HCT116 (cell line): ENCODE results near the gene CTCFL. TPM values are rescaled to one million over a fixed set of nuclear protein-coding genes. Genes with fewer than 3 reads are reported as not detected.

Source experiments
- ATAC-seq: fragments of 200-7000 bp; cut with Tn5 transposase; 2 replicates; pipeline ENCODE4 v1.9.1; 2020; ENCODE audit warnings: mild to moderate bottlenecking, moderate library complexity
- BruUV-seq: library from RNA; stranded (reverse); fragments of 400-500 nt; replicated peaks from 2 replicates; lab custom pipeline; 2021; lab: Mats Ljungman, UMichigan
- CTCF ChIA-PET: fragments of 300-600 bp; sonication (Branson Sonifier 250); formaldehyde crosslinking; loops from one replicate; lab custom pipeline; 2021; ENCODE audit warnings: antibody characterized with exemption; lab: Charles Lee
- POLR2A ChIA-PET: fragments of 300-600, 350-600 bp; sonication (Branson Sonifier 250); formaldehyde crosslinking; loops from one replicate; lab custom pipeline; 2021; ENCODE audit warnings: antibody characterized with exemption; lab: Charles Lee
- RAD21 ChIA-PET, 2 experiments: fragments of 300-600 bp; sonication (Branson Sonifier 250); formaldehyde crosslinking; loops; one replicate each; lab custom pipeline; 2023; ENCODE audit warnings: low total read pairs in 2 of 2; ENCODE audit not compliant: uncharacterized antibody in 2 of 2, unreplicated experiment in 2 of 2, low non-redundant PET in 1 of 2; lab: Charles Lee
- DNase-seq: peaks from one replicate; pipeline ENCODE4 v3.0.0-alpha.2; 2010; ENCODE audit warnings: low read depth, low spot score
- H2AFZ ChIP-seq: fragments of 200-600 bp; shearing (Covaris generic), sonication (generic); 2 replicates; pipeline ENCODE4 v1.6.1; 2017; ENCODE audit warnings: low read depth, mixed run types, mixed read lengths, antibody characterized with exemption, low read length; ENCODE audit not compliant: poor library complexity, severe bottlenecking
- H3K27ac ChIP-seq: 2 replicates; pipeline ENCODE4 v1.5.1; 2012; ENCODE audit warnings: low read depth, low read length
- H3K27me3 ChIP-seq: fragments of 200-600 bp; sonication (generic); 2 replicates; pipeline ENCODE4 v1.6.1; 2016; ENCODE audit warnings: mixed run types, low read length, mixed read lengths; ENCODE audit not compliant: insufficient read depth
- H3K36me3 ChIP-seq, 2 experiments: fragments of 200-500 bp in 1 of 2; fragments of 200-600 bp in 1 of 2; sonication (Bioruptor generic) in 1 of 2; sonication (generic) in 1 of 2; 2 replicates each; pipeline versions ENCODE4 v1.5.1 to v1.6.1; 2014 to 2016; ENCODE audit warnings: low read length in 2 of 2, inconsistent platforms in 1 of 2, mixed read lengths in 1 of 2, mixed run types in 1 of 2; ENCODE audit not compliant: insufficient read depth in 2 of 2, control insufficient read depth in 1 of 2
- H3K4me1 ChIP-seq, 2 experiments: fragments of 200-600 bp in 1 of 2; sonication (generic) in 1 of 2; 2 replicates each; pipeline versions ENCODE4 v1.5.1 to v1.6.1; 2012 to 2017; ENCODE audit warnings: low read length in 2 of 2, inconsistent platforms in 1 of 2, mild to moderate bottlenecking in 1 of 2, mixed read lengths in 1 of 2, mixed run types in 1 of 2, moderate library complexity in 1 of 2; ENCODE audit not compliant: insufficient read depth in 2 of 2, control insufficient read depth in 1 of 2
- H3K4me2 ChIP-seq: fragments of 200-600 bp; sonication (generic); 2 replicates; pipeline ENCODE4 v1.6.1; 2017; ENCODE audit warnings: mixed run types, low read length, mixed read lengths
- H3K4me3 ChIP-seq, 2 experiments: fragments of 200-600 bp in 1 of 2; sonication (generic) in 1 of 2; replicated peaks in 1 of 2; 2 replicates each; pipeline ENCODE4 v1.5.1; 2011 to 2016; ENCODE audit warnings: low read length in 2 of 2, control low read depth in 1 of 2, low read depth in 1 of 2, mild to moderate bottlenecking in 1 of 2, mixed read lengths in 1 of 2, mixed run types in 1 of 2
- H3K79me2 ChIP-seq: fragments of 200-600 bp; sonication (generic); 2 replicates; pipeline ENCODE4 v1.6.1; 2017; ENCODE audit warnings: mild to moderate bottlenecking, mixed run types, low read length, moderate library complexity, mixed read lengths; ENCODE audit not compliant: insufficient read depth
- H3K9ac ChIP-seq: fragments of 200-600 bp; sonication (generic); 2 replicates; pipeline ENCODE4 v1.6.1; 2016; ENCODE audit warnings: low read length, mixed read lengths
- H3K9me2 ChIP-seq: fragments of 200-600 bp; sonication (generic), shearing (Covaris generic); 2 replicates; pipeline ENCODE4 v1.6.1; 2017; ENCODE audit warnings: mixed run types, mild to moderate bottlenecking, moderate library complexity; ENCODE audit not compliant: insufficient read depth
- H3K9me3 ChIP-seq, 2 experiments: fragments of 200-500 bp in 1 of 2; fragments of 200-600 bp in 1 of 2; sonication (Bioruptor generic) in 1 of 2; sonication (generic) in 1 of 2; 2 replicates each; pipeline ENCODE4 v1.6.1; 2014 to 2017; ENCODE audit warnings: low read length in 2 of 2, mixed read lengths in 2 of 2, inconsistent platforms in 1 of 2, low read depth in 1 of 2, mild to moderate bottlenecking in 1 of 2, mixed run types in 1 of 2, moderate library complexity in 1 of 2; ENCODE audit not compliant: control insufficient read depth in 1 of 2, insufficient read depth in 1 of 2
- H4K20me1 ChIP-seq: fragments of 200-600 bp; sonication (generic), shearing (Covaris generic); 2 replicates; pipeline ENCODE4 v1.6.1; 2017; ENCODE audit warnings: mixed run types, mild to moderate bottlenecking, moderate library complexity; ENCODE audit not compliant: insufficient read depth
- CBX3 ChIP-seq: IDR thresholded peaks from 2 replicates; pipeline ENCODE4 v1.6.1; 2012; ENCODE audit warnings: low read depth
- CEBPB ChIP-seq: IDR thresholded peaks from 2 replicates; pipeline ENCODE4 v1.6.1; 2012; ENCODE audit warnings: low read depth
- EGR1 ChIP-seq: IDR thresholded peaks from 2 replicates; pipeline ENCODE4 v1.6.1; 2012; ENCODE audit warnings: low read depth
- ELF1 ChIP-seq: IDR thresholded peaks from 2 replicates; pipeline ENCODE4 v1.6.1; 2012; ENCODE audit warnings: low read depth, borderline replicate concordance
- EZH2 ChIP-seq: fragments of 200-600 bp; sonication (generic); IDR thresholded peaks from 2 replicates; pipeline ENCODE4 v1.6.1; 2017; ENCODE audit warnings: antibody characterized with exemption, mixed run types
- FOSL1 ChIP-seq: IDR thresholded peaks from 2 replicates; pipeline ENCODE4 v1.6.1; 2012; ENCODE audit warnings: low read depth
- JUND ChIP-seq: IDR thresholded peaks from 2 replicates; pipeline ENCODE4 v1.6.1; 2012
- MAX ChIP-seq: IDR thresholded peaks from 2 replicates; pipeline ENCODE4 v1.6.1; 2012
- POLR2A ChIP-seq: IDR thresholded peaks from 2 replicates; pipeline ENCODE4 v1.7.0; 2011; ENCODE audit warnings: borderline replicate concordance; ENCODE audit not compliant: insufficient read depth, insufficient read length; ENCODE audit errors: extremely low read depth
- RAD21 ChIP-seq: IDR thresholded peaks from 2 replicates; pipeline ENCODE4 v1.6.1; 2012; ENCODE audit warnings: low read depth, mild to moderate bottlenecking
- REST ChIP-seq: IDR thresholded peaks from 2 replicates; pipeline ENCODE4 v1.6.1; 2012; ENCODE audit warnings: low read depth
- SIN3A ChIP-seq: IDR thresholded peaks from 2 replicates; pipeline ENCODE4 v1.6.1; 2012; ENCODE audit warnings: low read depth
- SP1 ChIP-seq: IDR thresholded peaks from 2 replicates; pipeline ENCODE4 v1.6.1; 2012; ENCODE audit warnings: low read depth
- TCF7L2 ChIP-seq: IDR thresholded peaks from 2 replicates; pipeline ENCODE4 v1.7.0; 2011; ENCODE audit warnings: borderline replicate concordance, inconsistent platforms; ENCODE audit not compliant: insufficient read depth, insufficient read length; ENCODE audit errors: extremely low read depth
- ZFX ChIP-seq: fragments of 450-650 bp; IDR thresholded peaks from 2 replicates; pipeline ENCODE4 v1.6.1; 2017
- ZNF274 ChIP-seq: fragments of 200-500 bp; sonication (Bioruptor generic); IDR thresholded peaks from 2 replicates; pipeline ENCODE4 v1.6.1; 2014; ENCODE audit warnings: mild to moderate bottlenecking, low read depth, low read length, inconsistent platforms
- intact Hi-C: fragments of 100-400 bp; cut with micrococcal nuclease; formaldehyde crosslinking; loops from 2 replicates; pipeline ENCODE4 v1.10.0; 2022
- total RNA-seq: library from RNA; stranded (reverse); gene quantifications from one replicate; pipeline ENCODE4 v1.2.1, GENCODE V29; 2021; ENCODE audit not compliant: unreplicated experiment

Gene CTCFL
- total RNA-seq, 1 experiment from 2014 or later: 0.34 TPM

- Histone ChIP-seq H4K20me1 (no peaks in the 10 kb centered on the region), H3K9ac (no peak overlapping the region), H2AFZ (no peak overlapping the region), H3K79me2 (no peaks in the 10 kb centered on the region), H3K36me3 (no peaks in the 10 kb centered on the region), H3K27me3 (no peaks in the 10 kb centered on the region), H3K4me3 (no peak overlapping the region), H3K9me2 (no peaks in the 10 kb centered on the region), H3K4me2 (no peak overlapping the region), H3K4me1 (peaks cover 0 to 13% of the 10 kb centered on the region in 2 experiments; a peak in 3 of 4 replicates), H3K27ac (no peak overlapping the region), H3K9me3 (no peaks in the 10 kb centered on the region)
- BruUV-seq: no TSS peak
- ChIA-PET RAD21 (no interaction called here), POLR2A (no interaction called here), CTCF (no interaction called here)
- intact Hi-C loops: no loop called here
- ATAC-seq (no peak), DNase-seq (no peak)
- TF ChIP-seq EZH2 (no peak), REST (no peak), ELF1 (no peak), FOSL1 (no peak)
These were observed 31.8 kb downstream of the CTCFL start for GRCh38 chr20:57493091-57493615.

GRCh38 chr20:57491373-57491772, 33.6 kb downstream of the CTCFL start:
- H3K9me3 ChIP-seq: no peaks in the 10 kb centered on the region
- H3K4me2 ChIP-seq: no peak overlapping the region
- ChIA-PET CTCF (no interaction called here), POLR2A (interaction anchor here (0.7 kb wide), 1 partner anchor 247 kb away, joined by 3 read pairs; no protein-coding TSS in a partner anchor), RAD21 (no interaction called here)
- no peak overlapping the region for H3K4me3 ChIP-seq
- no peaks in the 10 kb centered on the region for H3K79me2 ChIP-seq
- BruUV-seq: no TSS peak
- H3K27me3 ChIP-seq: no peaks in the 10 kb centered on the region
- ATAC-seq (no peak), DNase-seq (no peak)
- H3K9me2 ChIP-seq: no peaks in the 10 kb centered on the region
- no peak overlapping the region for H3K9ac ChIP-seq
- H2AFZ ChIP-seq: no peak overlapping the region
- no peaks in the 10 kb centered on the region for H3K36me3 ChIP-seq
- H3K27ac ChIP-seq: no peak overlapping the region
- peaks cover 0 to 12% of the 10 kb centered on the region in 2 experiments; a peak in 3 of 4 replicates for H3K4me1 ChIP-seq
- intact Hi-C loops: no loop called here
- no peaks in the 10 kb centered on the region for H4K20me1 ChIP-seq
- TF ChIP-seq REST (no peak), FOSL1 (no peak), SIN3A (no peak), MAX (no peak), POLR2A (no peak), ZNF274 (no peak), TCF7L2 (no peak), JUND (no peak), RAD21 (no peak), CBX3 (no peak), EGR1 (no peak), ZFX (no peak), SP1 (no peak), CEBPB (no peak)
